Breast epithelium (tissue), 3 donors: ENCODE measurements around the gene SLC35B3.

ENCODE experiments used
- CTCF ChIP-seq, 3 donors: fragments of 450-650 bp; IDR thresholded peaks; one replicate each; pipeline ENCODE4 v1.5.1; 2016 to 2017; ENCODE audit warnings: antibody characterized with exemption in 3 of 3, mild to moderate bottlenecking in 3 of 3, moderate library complexity in 3 of 3
- POLR2A ChIP-seq: fragments of 450-650 bp; IDR thresholded peaks from one replicate; pipeline ENCODE4 v1.6.1; 2016; ENCODE audit warnings: antibody characterized with exemption, mild to moderate bottlenecking, moderate library complexity

DNA sequence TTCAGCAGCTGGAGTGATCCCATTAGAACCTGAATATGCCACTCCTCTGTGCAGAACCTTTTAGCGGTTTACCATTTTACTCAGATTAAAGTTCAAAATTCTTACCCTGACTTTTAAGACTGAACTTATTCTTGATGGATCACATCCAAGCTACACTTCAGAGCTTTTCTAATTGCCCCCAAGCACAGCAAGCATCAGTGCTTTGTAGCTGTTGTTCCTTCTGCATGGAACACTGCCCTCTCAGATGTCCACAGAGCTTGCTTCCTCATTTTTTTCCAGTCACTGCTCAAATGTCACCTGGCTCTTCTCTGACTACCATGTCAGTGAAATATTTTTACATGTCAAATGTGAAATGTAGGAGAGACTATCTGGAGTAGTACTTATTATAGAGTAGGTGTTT, 1.6 kb upstream of the SLC35B3 start:
- TF ChIP-seq POLR2A (no peak), CTCF (IDR thresholded peaks at IDR 0.05) (no peak)
